Measurements from ENCODE around the gene ENTR1.

The ENTR1 gene

GRCh38 chr9:136373300-136374182 is 36.9 kb downstream of the ENTR1 start, which contains the start of gene CARD9:
Gene CARD9, minus strand, starts transcription at chr9:136373669. Its CDS starts 1,591 bp downstream, at chr9:136372078.
- DNase-seq = peak; percentile 51

- peak; percentile 42 for DNase-seq
Measured at GRCh38 chr9:136372561-136373299, 37.7 kb downstream of the ENTR1 start.

GRCh38 chr9:136372006-136372405 is 38.4 kb downstream of the ENTR1 start:
- DNase-seq = no peak

GRCh38 chr9:136371533-136371880 is 38.9 kb downstream of the ENTR1 start:
- DNase-seq = no peak

GRCh38 chr9:136370687-136371532 is 39.5 kb downstream of the ENTR1 start:
- DNase-seq = no peak

- DNase-seq = no peak
Measured at GRCh38 chr9:136370037-136370436, 40.4 kb downstream of the ENTR1 start.

GRCh38 chr9:136368190-136368589 is 42.2 kb downstream of the ENTR1 start:
- DNase-seq = no peak

- DNase-seq = no peak
Measured at GRCh38 chr9:136367296-136368145, 42.9 kb downstream of the ENTR1 start.

GRCh38 chr9:136366826-136367225 is 43.6 kb downstream of the ENTR1 start:
- DNase-seq = no peak

- DNase-seq = no peak
Measured at GRCh38 chr9:136365775-136366222, 44.6 kb downstream of the ENTR1 start.

GRCh38 chr9:136364942-136365774 is 45.3 kb downstream of the ENTR1 start:
- no peak for DNase-seq

- DNase-seq = no peak
Measured at GRCh38 chr9:136363949-136364748, 46.3 kb downstream of the ENTR1 start.

GRCh38 chr9:136363106-136363948 is 47.1 kb downstream of the ENTR1 start, which contains the start of gene DNLZ:
Gene DNLZ, minus strand, starts transcription at chr9:136363744. Its CDS starts 30 bp downstream, at chr9:136363714.
- peak; percentile 98 for DNase-seq

GRCh38 chr9:136362450-136362784 is 48.0 kb downstream of the ENTR1 start:
- DNase-seq = no peak

GRCh38 chr9:136361754-136362449 is 48.5 kb downstream of the ENTR1 start:
- DNase-seq = no peak

GRCh38 chr9:136361047-136361753 is 49.2 kb downstream of the ENTR1 start:
- no peak for DNase-seq

- no peak for DNase-seq
Measured at GRCh38 chr9:136359774-136360718, 50.4 kb downstream of the ENTR1 start.
